ENCODE data around the gene GET4. TPM values are rescaled to one million over a fixed set of nuclear protein-coding genes. Genes with fewer than 3 reads are reported as not detected.

GET4 gene
- total RNA-seq, 1 experiment from 2014 or later: 130 TPM

- no peak for TF ChIP-seq CTCF (IDR thresholded peaks at IDR 0.05; ENCODE audit: insufficient read depth in 1 of 2, low read depth in 1 of 2, low read length in 1 of 2, severe bottlenecking in 1 of 2, unreplicated experiment in 1 of 2)
- Mint-ChIP-seq H3K9me3 (ENCODE audit: unreplicated experiment) (no peaks in the 10 kb centered on the region), H3K27ac (ENCODE audit: unreplicated experiment) (peak overlapping the region; percentile 69), H3K4me1 (ENCODE audit: low read depth, unreplicated experiment) (no peaks in the 10 kb centered on the region), H3K4me3 (ENCODE audit: unreplicated experiment) (peak overlapping the region; percentile 46), H3K36me3 (ENCODE audit: insufficient read depth, unreplicated experiment) (peaks cover 75% of the 10 kb centered on the region), H3K27me3 (ENCODE audit: insufficient read depth, unreplicated experiment) (no peaks in the 10 kb centered on the region)
- BruUV-seq (replicated peaks): no TSS peak
- intact Hi-C loops (cut with micrococcal nuclease; ENCODE audit: unreplicated experiment): no loop called here
- Histone ChIP-seq H3K4me1 (no peaks in the 10 kb centered on the region), H3K4me3 (ENCODE audit: low read depth, low read length) (no peak overlapping the region), H3K36me3 (ENCODE audit: control insufficient read depth, insufficient read depth, low read length) (no peaks in the 10 kb centered on the region; the same call in 1 of the 2 replicates), H3K9me3 (no peaks in the 10 kb centered on the region), H3K27me3 (replicated peaks; ENCODE audit: control insufficient read depth, insufficient read depth, low read length) (no peaks in the 10 kb centered on the region)
- no peak for DNase-seq
- ChIA-PET POLR2A (interaction anchor here (0.6 kb wide), 1 partner anchor 636 kb away, joined by 5 read pairs; no protein-coding TSS in a partner anchor), CTCF (no interaction called here)
These were observed 23.5 kb downstream of the GET4 start for GRCh38 chr7:899806-900205.

- ChIA-PET POLR2A (interaction anchor here (0.6 kb wide), 1 partner anchor 636 kb away, joined by 5 read pairs; no protein-coding TSS in a partner anchor), CTCF (interaction anchor here (0.6 kb wide), 1 partner anchor 669 kb away, joined by 3 read pairs; no protein-coding TSS in a partner anchor)
- no peak for TF ChIP-seq CTCF (IDR thresholded peaks at IDR 0.05; ENCODE audit: insufficient read depth in 1 of 2, low read depth in 1 of 2, low read length in 1 of 2, severe bottlenecking in 1 of 2, unreplicated experiment in 1 of 2)
- Mint-ChIP-seq H3K4me3 (ENCODE audit: unreplicated experiment) (no peak overlapping the region), H3K36me3 (ENCODE audit: insufficient read depth, unreplicated experiment) (peaks cover 68% of the 10 kb centered on the region), H3K27me3 (ENCODE audit: insufficient read depth, unreplicated experiment) (no peaks in the 10 kb centered on the region), H3K27ac (ENCODE audit: unreplicated experiment) (peak overlapping the region; percentile 69), H3K9me3 (ENCODE audit: unreplicated experiment) (no peaks in the 10 kb centered on the region), H3K4me1 (ENCODE audit: low read depth, unreplicated experiment) (no peaks in the 10 kb centered on the region)
- no peak for DNase-seq
- intact Hi-C loops (cut with micrococcal nuclease; ENCODE audit: unreplicated experiment): no loop called here
- Histone ChIP-seq H3K9me3 (no peaks in the 10 kb centered on the region), H3K4me3 (ENCODE audit: low read depth, low read length) (no peak overlapping the region), H3K27me3 (replicated peaks; ENCODE audit: control insufficient read depth, insufficient read depth, low read length) (no peaks in the 10 kb centered on the region), H3K36me3 (ENCODE audit: control insufficient read depth, insufficient read depth, low read length) (no peaks in the 10 kb centered on the region; the same call in 1 of the 2 replicates), H3K4me1 (no peaks in the 10 kb centered on the region)
- BruUV-seq (replicated peaks): no TSS peak
These were observed 24.1 kb downstream of the GET4 start for GRCh38 chr7:900331-901040.

- Histone ChIP-seq H3K4me1 (no peaks in the 10 kb centered on the region), H3K9me3 (no peaks in the 10 kb centered on the region), H3K4me3 (ENCODE audit: low read depth, low read length) (no peak overlapping the region), H3K36me3 (ENCODE audit: control insufficient read depth, insufficient read depth, low read length) (no peaks in the 10 kb centered on the region; the same call in 1 of the 2 replicates), H3K27me3 (replicated peaks; ENCODE audit: control insufficient read depth, insufficient read depth, low read length) (no peaks in the 10 kb centered on the region)
- H3K27me3 Mint-ChIP-seq (ENCODE audit: insufficient read depth, unreplicated experiment): no peaks in the 10 kb centered on the region
- no peaks in the 10 kb centered on the region for H3K4me1 Mint-ChIP-seq (ENCODE audit: low read depth, unreplicated experiment)
- H3K27ac Mint-ChIP-seq (ENCODE audit: unreplicated experiment): no peak overlapping the region
- H3K36me3 Mint-ChIP-seq (ENCODE audit: insufficient read depth, unreplicated experiment): peaks cover 62% of the 10 kb centered on the region
- ChIA-PET CTCF (no interaction called here), POLR2A (no interaction called here)
- no peaks in the 10 kb centered on the region for H3K9me3 Mint-ChIP-seq (ENCODE audit: unreplicated experiment)
- no peak overlapping the region for H3K4me3 Mint-ChIP-seq (ENCODE audit: unreplicated experiment)
- intact Hi-C loops (cut with micrococcal nuclease; ENCODE audit: unreplicated experiment): no loop called here
- no TSS peak for BruUV-seq (replicated peaks)
- DNase-seq: no peak
- TF ChIP-seq CTCF (IDR thresholded peaks at IDR 0.05; ENCODE audit: insufficient read depth in 1 of 2, low read depth in 1 of 2, low read length in 1 of 2, severe bottlenecking in 1 of 2, unreplicated experiment in 1 of 2): no peak
These were observed 24.7 kb downstream of the GET4 start for GRCh38 chr7:901041-901387.
